KMS-11 (cell line): ENCODE measurements around the gene SLC51A.

Source experiments
- H2AFZ ChIP-seq: fragments of 200-600 bp; sonication (generic); 2 replicates; pipeline ENCODE4 v1.6.1; 2016; ENCODE audit warnings: antibody characterized with exemption, mixed run types, low read depth
- H3K27ac ChIP-seq: fragments of 200-600 bp; sonication (generic); 2 replicates; pipeline ENCODE4 v1.6.1; 2016; ENCODE audit warnings: mild to moderate bottlenecking, mixed run types
- H3K27me3 ChIP-seq: fragments of 200-600 bp; sonication (generic); 2 replicates; pipeline ENCODE4 v1.6.1; 2017; ENCODE audit warnings: mild to moderate bottlenecking, low read depth, mixed run types, moderate library complexity; ENCODE audit not compliant: insufficient read depth
- H3K36me3 ChIP-seq: fragments of 200-600 bp; sonication (generic); 2 replicates; pipeline ENCODE4 v1.6.1; 2017; ENCODE audit warnings: mild to moderate bottlenecking, mixed run types; ENCODE audit not compliant: insufficient read depth
- H3K4me1 ChIP-seq: fragments of 200-600 bp; sonication (generic); 2 replicates; pipeline ENCODE4 v1.6.1; 2016; ENCODE audit warnings: mild to moderate bottlenecking, low read depth, mixed run types; ENCODE audit not compliant: poor library complexity, severe bottlenecking
- H3K4me2 ChIP-seq: fragments of 200-600 bp; sonication (generic); 2 replicates; pipeline ENCODE4 v1.7.0; 2016; ENCODE audit warnings: mild to moderate bottlenecking, mixed run types
- H3K4me3 ChIP-seq: fragments of 200-600 bp; sonication (generic); IDR thresholded peaks from 2 replicates; pipeline ENCODE4 v1.6.1; 2017; ENCODE audit warnings: low read depth, low read length, mixed read lengths; ENCODE audit not compliant: insufficient read depth
- H3K79me2 ChIP-seq: fragments of 200-600 bp; sonication (generic); 2 replicates; pipeline ENCODE4 v1.6.1; 2016; ENCODE audit warnings: low read depth, mixed run types; ENCODE audit not compliant: insufficient read depth
- H3K9ac ChIP-seq: fragments of 200-600 bp; sonication (generic); 2 replicates; pipeline ENCODE4 v1.6.1; 2016; ENCODE audit warnings: mild to moderate bottlenecking, mixed run types
- H4K20me1 ChIP-seq: fragments of 200-600 bp; sonication (generic); 2 replicates; pipeline ENCODE4 v1.6.1; 2016; ENCODE audit warnings: mild to moderate bottlenecking, mixed run types; ENCODE audit not compliant: insufficient read depth
- CTCF ChIP-seq: fragments of 200-600 bp; sonication (generic); conservative IDR thresholded peaks from 2 replicates; pipeline ENCODE4 v1.6.1; 2017; ENCODE audit warnings: low read depth, mild to moderate bottlenecking, antibody characterized with exemption, low read length, moderate library complexity, mixed read lengths

The SLC51A gene

GRCh38 chr3:196232882-196233251, 16.5 kb downstream of the SLC51A start:
- Histone ChIP-seq H3K79me2 (no peaks in the 10 kb centered on the region), H3K4me3 (no peak overlapping the region), H3K4me1 (no peaks in the 10 kb centered on the region), H3K4me2 (no peak overlapping the region), H3K27ac (no peak overlapping the region), H2AFZ (no peak overlapping the region), H4K20me1 (no peaks in the 10 kb centered on the region), H3K27me3 (no peaks in the 10 kb centered on the region), H3K36me3 (no peaks in the 10 kb centered on the region), H3K9ac (no peak overlapping the region)
- TF ChIP-seq CTCF, result no peak

- no peaks in the 10 kb centered on the region for H4K20me1 ChIP-seq
- no peak overlapping the region for H2AFZ ChIP-seq
- no peaks in the 10 kb centered on the region for H3K36me3 ChIP-seq
- TF ChIP-seq CTCF, result no peak
- H3K4me2 ChIP-seq, result no peak overlapping the region
- H3K4me3 ChIP-seq, result no peak overlapping the region
- H3K4me1 ChIP-seq, result no peaks in the 10 kb centered on the region
- no peak overlapping the region for H3K9ac ChIP-seq
- H3K79me2 ChIP-seq, result no peaks in the 10 kb centered on the region
- H3K27me3 ChIP-seq, result no peaks in the 10 kb centered on the region
- H3K27ac ChIP-seq, result no peak overlapping the region
Measured at GRCh38 chr3:196235452-196236122, 19.3 kb downstream of the SLC51A start.

GRCh38 chr3:196236223-196236622, 19.9 kb downstream of the SLC51A start:
- Histone ChIP-seq H3K36me3 (no peaks in the 10 kb centered on the region), H3K79me2 (no peaks in the 10 kb centered on the region), H2AFZ (no peak overlapping the region), H3K9ac (no peak overlapping the region), H3K4me3 (no peak overlapping the region), H3K27me3 (no peaks in the 10 kb centered on the region), H4K20me1 (no peaks in the 10 kb centered on the region), H3K4me1 (no peaks in the 10 kb centered on the region), H3K27ac (no peak overlapping the region), H3K4me2 (no peak overlapping the region)
- no peak for TF ChIP-seq CTCF

GRCh38 chr3:196237203-196237602, 20.9 kb downstream of the SLC51A start:
- Histone ChIP-seq H3K4me2 (no peak overlapping the region), H3K36me3 (no peaks in the 10 kb centered on the region), H3K4me1 (no peaks in the 10 kb centered on the region), H3K27me3 (no peaks in the 10 kb centered on the region), H3K27ac (no peak overlapping the region), H2AFZ (no peak overlapping the region), H4K20me1 (no peaks in the 10 kb centered on the region), H3K9ac (no peak overlapping the region), H3K79me2 (no peaks in the 10 kb centered on the region), H3K4me3 (no peak overlapping the region)
- TF ChIP-seq CTCF, result no peak
